ENCODE results near the gene IQCH. TPM values are rescaled to one million over a fixed set of nuclear protein-coding genes. Genes with fewer than 3 reads are reported as not detected.
"Not testable (repeated sequence)": the region's sequence is repeated elsewhere in the genome, so short reads cannot be mapped to it uniquely, and the experiment has no call there.

The IQCH gene
- total RNA-seq, 1 donor from 2014 or later: 1.5 TPM

DNA sequence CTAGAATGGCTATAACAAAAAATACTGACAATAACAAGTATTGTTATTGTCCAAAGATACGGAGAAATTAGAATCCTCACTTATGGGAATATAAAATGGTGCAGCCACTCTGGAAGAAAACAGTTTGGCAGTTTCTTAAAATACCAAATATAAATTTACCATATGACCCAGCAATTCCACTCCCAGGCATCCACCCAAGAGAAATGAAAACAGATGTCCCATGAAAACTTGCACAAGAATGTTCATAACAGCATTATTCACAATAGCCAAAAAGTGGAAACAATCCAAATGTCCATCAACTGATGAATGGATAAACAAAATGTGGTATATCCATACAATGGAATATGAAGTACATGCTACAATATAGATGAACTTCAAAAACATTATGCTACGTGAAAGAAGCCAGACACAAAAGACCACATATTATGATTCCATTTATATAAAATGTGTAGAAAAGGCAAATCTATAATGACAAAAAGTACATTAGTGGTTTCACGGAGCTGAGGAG lies 9.6 kb upstream of the IQCH start:
- H3K27ac ChIP-seq: no peak overlapping the region
- DNase-seq (ENCODE audit: extremely low spot score in 2 of 2): no peak
- H3K36me3 ChIP-seq: no peaks in the 10 kb centered on the region
- H3K27me3 ChIP-seq: no peaks in the 10 kb centered on the region
- H3K4me1 ChIP-seq: peaks cover 27% of the 10 kb centered on the region
- H3K9me3 ChIP-seq: no peaks in the 10 kb centered on the region
- no peak overlapping the region for H3K4me3 ChIP-seq
- TF ChIP-seq POLR2A (IDR thresholded peaks at IDR 0.05): no peak
- TF ChIP-seq POLR2AphosphoS5 (IDR thresholded peaks at IDR 0.05; ENCODE audit: insufficient read depth in 1 of 2, low read depth in 1 of 2): no peak
- TF ChIP-seq, protein P1, sequence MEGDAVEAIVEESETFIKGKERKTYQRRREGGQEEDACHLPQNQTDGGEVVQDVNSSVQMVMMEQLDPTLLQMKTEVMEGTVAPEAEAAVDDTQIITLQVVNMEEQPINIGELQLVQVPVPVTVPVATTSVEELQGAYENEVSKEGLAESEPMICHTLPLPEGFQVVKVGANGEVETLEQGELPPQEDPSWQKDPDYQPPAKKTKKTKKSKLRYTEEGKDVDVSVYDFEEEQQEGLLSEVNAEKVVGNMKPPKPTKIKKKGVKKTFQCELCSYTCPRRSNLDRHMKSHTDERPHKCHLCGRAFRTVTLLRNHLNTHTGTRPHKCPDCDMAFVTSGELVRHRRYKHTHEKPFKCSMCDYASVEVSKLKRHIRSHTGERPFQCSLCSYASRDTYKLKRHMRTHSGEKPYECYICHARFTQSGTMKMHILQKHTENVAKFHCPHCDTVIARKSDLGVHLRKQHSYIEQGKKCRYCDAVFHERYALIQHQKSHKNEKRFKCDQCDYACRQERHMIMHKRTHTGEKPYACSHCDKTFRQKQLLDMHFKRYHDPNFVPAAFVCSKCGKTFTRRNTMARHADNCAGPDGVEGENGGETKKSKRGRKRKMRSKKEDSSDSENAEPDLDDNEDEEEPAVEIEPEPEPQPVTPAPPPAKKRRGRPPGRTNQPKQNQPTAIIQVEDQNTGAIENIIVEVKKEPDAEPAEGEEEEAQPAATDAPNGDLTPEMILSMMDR (IDR thresholded peaks at IDR 0.05): no peak
- intact Hi-C loops (cut with DNase I): no loop called here

DNA sequence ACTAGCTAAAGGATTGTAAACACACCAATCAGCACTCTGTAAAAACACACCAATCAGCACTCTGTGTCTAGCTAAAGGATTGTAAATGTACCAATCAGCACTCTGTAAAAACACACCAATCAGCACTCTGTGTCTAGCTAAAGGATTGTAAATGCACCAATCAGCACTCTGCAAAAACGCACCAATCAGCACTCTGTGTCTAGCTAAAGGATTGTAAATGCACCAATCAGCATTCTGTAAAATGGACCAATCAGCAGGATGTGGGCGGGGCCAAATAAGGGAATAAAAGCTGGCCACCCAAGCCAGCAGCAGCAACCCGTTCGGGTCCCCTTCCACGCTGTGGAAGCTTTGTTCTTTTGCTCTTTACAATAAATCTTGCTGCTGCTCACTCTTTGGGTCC lies 8.0 kb upstream of the IQCH start:
- peaks cover 14% of the 10 kb centered on the region for H3K4me1 ChIP-seq
- H3K4me3 ChIP-seq; intact Hi-C loops (cut with DNase I); H3K27me3 ChIP-seq; H3K27ac ChIP-seq; H3K9me3 ChIP-seq; H3K36me3 ChIP-seq; DNase-seq (ENCODE audit: extremely low spot score in 2 of 2): not testable (repeated sequence)

DNA sequence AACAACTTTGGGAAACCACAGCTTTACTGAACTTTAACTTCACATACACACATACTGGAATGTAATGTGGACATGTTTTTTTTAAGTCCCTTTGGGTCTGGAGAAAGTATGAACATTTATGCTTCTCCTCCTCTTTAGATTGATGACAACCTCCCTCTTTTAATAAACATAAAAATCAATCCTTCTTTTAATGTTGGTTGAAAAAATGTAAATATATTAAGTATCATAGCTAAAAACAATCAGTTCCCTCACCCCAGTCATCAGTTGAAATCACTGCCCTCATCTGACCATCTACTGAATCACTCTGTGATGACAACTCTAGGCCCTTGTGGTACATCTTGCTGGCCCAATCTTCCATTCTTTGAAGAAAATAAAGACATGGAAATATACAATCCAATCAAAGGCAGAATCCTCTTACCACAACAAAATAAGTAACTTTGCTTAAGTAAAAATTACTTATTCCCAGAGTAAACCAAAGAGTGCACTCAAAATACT lies 6.5 kb upstream of the IQCH start:
- H3K27ac ChIP-seq: no peak overlapping the region
- H3K9me3 ChIP-seq: no peaks in the 10 kb centered on the region
- peaks cover 14% of the 10 kb centered on the region for H3K4me1 ChIP-seq
- intact Hi-C loops (cut with DNase I): no loop called here
- no peak for DNase-seq (ENCODE audit: extremely low spot score in 2 of 2)
- TF ChIP-seq POLR2AphosphoS5 (IDR thresholded peaks at IDR 0.05; ENCODE audit: insufficient read depth in 1 of 2, low read depth in 1 of 2): no peak
- no peak for TF ChIP-seq POLR2A (IDR thresholded peaks at IDR 0.05)
- TF ChIP-seq, protein P1 (IDR thresholded peaks at IDR 0.05): no peak
- no peaks in the 10 kb centered on the region for H3K27me3 ChIP-seq
- H3K36me3 ChIP-seq: no peaks in the 10 kb centered on the region
- no peak overlapping the region for H3K4me3 ChIP-seq

DNA sequence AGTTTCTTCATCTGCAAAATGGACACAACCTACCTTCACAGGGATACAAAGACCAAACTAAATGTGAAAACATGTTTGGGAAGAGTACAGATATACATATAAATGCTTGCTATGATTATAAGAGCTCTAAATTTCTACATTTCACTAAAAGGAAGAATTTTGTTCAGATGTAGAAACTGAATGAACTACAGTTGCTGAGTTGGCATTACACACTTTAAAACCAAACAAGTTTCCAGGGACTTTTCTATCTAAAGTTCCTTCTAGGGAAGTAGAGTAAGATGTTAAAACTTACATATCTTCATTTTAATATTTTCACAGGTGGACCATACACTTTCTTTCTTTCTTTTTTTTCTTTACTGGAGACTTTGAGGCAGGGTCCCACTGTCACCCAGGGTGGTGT lies 4.8 kb upstream of the IQCH start:
- Histone ChIP-seq H3K27me3 (no peaks in the 10 kb centered on the region), H3K36me3 (no peaks in the 10 kb centered on the region), H3K4me1 (peaks cover 17% of the 10 kb centered on the region), H3K9me3 (no peaks in the 10 kb centered on the region), H3K4me3 (no peak overlapping the region), H3K27ac (no peak overlapping the region)
- intact Hi-C loops (cut with DNase I): loop anchor here (10.0 kb wide), 1 partner anchor 185 kb away; the partner anchor contains the start of gene SMAD3
- DNase-seq (ENCODE audit: extremely low spot score in 2 of 2): no peak
- TF ChIP-seq POLR2AphosphoS5 (IDR thresholded peaks at IDR 0.05; ENCODE audit: insufficient read depth in 1 of 2, low read depth in 1 of 2) (no peak), POLR2A (IDR thresholded peaks at IDR 0.05) (no peak)
- TF ChIP-seq, protein P1 (IDR thresholded peaks at IDR 0.05): no peak

DNA sequence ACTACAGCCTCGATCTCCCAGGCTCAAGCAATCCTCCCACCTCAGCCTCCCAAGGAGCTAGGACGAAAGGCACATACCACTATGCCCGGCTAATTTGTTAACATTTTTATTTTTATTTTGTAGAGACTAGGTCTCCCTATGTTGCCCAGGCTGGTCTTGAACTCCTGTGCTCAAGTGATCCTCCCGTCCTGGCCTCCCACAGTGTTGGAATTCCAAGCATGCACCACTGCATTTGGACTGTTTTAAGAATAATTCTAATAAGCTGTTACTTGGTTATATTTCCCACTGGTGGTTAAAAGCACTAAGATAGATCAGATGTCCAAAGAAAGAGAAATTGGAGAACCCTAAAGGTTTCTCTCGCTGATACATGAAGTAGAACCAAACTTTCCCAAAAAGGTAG lies 3.3 kb upstream of the IQCH start:
- no peaks in the 10 kb centered on the region for H3K9me3 ChIP-seq
- no peaks in the 10 kb centered on the region for H3K27me3 ChIP-seq
- TF ChIP-seq, protein P1 (IDR thresholded peaks at IDR 0.05): no peak
- TF ChIP-seq POLR2A (IDR thresholded peaks at IDR 0.05): no peak
- TF ChIP-seq POLR2AphosphoS5 (IDR thresholded peaks at IDR 0.05; ENCODE audit: insufficient read depth in 1 of 2, low read depth in 1 of 2): no peak
- H3K27ac ChIP-seq: no peak overlapping the region
- no peak for DNase-seq (ENCODE audit: extremely low spot score in 2 of 2)
- intact Hi-C loops (cut with DNase I): loop anchor here (10.0 kb wide), 1 partner anchor 187 kb away; the partner anchor contains the start of gene SMAD3
- no peak overlapping the region for H3K4me3 ChIP-seq
- H3K36me3 ChIP-seq: no peaks in the 10 kb centered on the region
- H3K4me1 ChIP-seq: peaks cover 24% of the 10 kb centered on the region

Data from vagina (tissue), 2 donors.